Keratinocyte (primary cell): ENCODE measurements around the gene ATG10. TPM values are rescaled to one million over a fixed set of nuclear protein-coding genes. Genes with fewer than 3 reads are reported as not detected.

Experiments
- DNase-seq: peaks from one replicate; pipeline ENCODE4 v3.0.0-alpha.2; 2011; ENCODE audit warnings: low read depth, missing footprints, low spot score
- FAIRE-seq: peaks from 2 replicates; lab custom pipeline; 2011; peaks lifted over from hg19 to GRCh38; lab: Jason Lieb, UNC
- H2AFZ ChIP-seq: 2 replicates; pipeline ENCODE4 v1.6.0; 2012; ENCODE audit warnings: low read length, control low read depth, inconsistent platforms; ENCODE audit not compliant: control insufficient read depth
- H3K27ac ChIP-seq: 2 replicates; pipeline ENCODE4 v1.5.1; 2011; ENCODE audit warnings: low read length; ENCODE audit not compliant: control insufficient read depth, insufficient read depth
- H3K27me3 ChIP-seq: 3 replicates; pipeline ENCODE4 v1.6.0; 2011; ENCODE audit warnings: low read length; ENCODE audit not compliant: control insufficient read depth, insufficient read depth; ENCODE audit errors: extremely low read depth
- H3K36me3 ChIP-seq, 2 experiments: 2 replicates in 1 of 2; 3 replicates in 1 of 2; pipeline ENCODE4 v1.5.1; 2011; ENCODE audit warnings: low read length in 2 of 2, mild to moderate bottlenecking in 1 of 2; ENCODE audit not compliant: control insufficient read depth in 2 of 2, insufficient read depth in 2 of 2; ENCODE audit errors: extremely low read depth in 1 of 2
- H3K4me1 ChIP-seq: 3 replicates; pipeline ENCODE4 v1.5.1; 2011; ENCODE audit warnings: low read length; ENCODE audit not compliant: control insufficient read depth, insufficient read depth; ENCODE audit errors: extremely low read depth
- H3K4me2 ChIP-seq: 3 replicates; pipeline ENCODE4 v1.6.0; 2011; ENCODE audit warnings: low read depth, low read length; ENCODE audit not compliant: control insufficient read depth, insufficient read depth; ENCODE audit errors: extremely low read depth
- H3K4me3 ChIP-seq, 3 experiments: fragments of 200-600 bp in 1 of 3; sonication (generic) in 1 of 3; 2 replicates in 2 of 3; 3 replicates in 1 of 3; pipeline ENCODE4 v1.5.1; 2011 to 2016; ENCODE audit warnings: low read length in 3 of 3, mild to moderate bottlenecking in 3 of 3, control low read depth in 2 of 3, inconsistent platforms in 1 of 3, low read depth in 1 of 3, mixed read lengths in 1 of 3, mixed run types in 1 of 3, moderate library complexity in 1 of 3; ENCODE audit not compliant: control insufficient read depth in 2 of 3, insufficient read depth in 2 of 3; ENCODE audit errors: extremely low read depth in 1 of 3
- H3K79me2 ChIP-seq: 2 replicates; pipeline ENCODE4 v1.6.0; 2012; ENCODE audit warnings: low read length; ENCODE audit not compliant: control insufficient read depth, insufficient read depth
- H3K9ac ChIP-seq: 3 replicates; pipeline ENCODE4 v1.6.0; 2011; ENCODE audit warnings: low read length; ENCODE audit not compliant: control insufficient read depth, insufficient read depth; ENCODE audit errors: extremely low read depth
- H3K9me1 ChIP-seq: 3 replicates; pipeline ENCODE4 v1.6.0; 2011; ENCODE audit warnings: low read length; ENCODE audit not compliant: control insufficient read depth, insufficient read depth; ENCODE audit errors: extremely low read depth
- H3K9me3 ChIP-seq: 2 replicates; pipeline ENCODE4 v1.5.1; 2012; ENCODE audit warnings: low read depth, low read length; ENCODE audit not compliant: control insufficient read depth
- H4K20me1 ChIP-seq: 3 replicates; pipeline ENCODE4 v1.6.0; 2011; ENCODE audit warnings: low read length; ENCODE audit not compliant: control insufficient read depth, insufficient read depth; ENCODE audit errors: extremely low read depth
- CTCF ChIP-seq, 3 experiments: IDR thresholded peaks in 1 of 3; conservative IDR thresholded peaks in 1 of 3; optimal IDR thresholded peaks in 1 of 3; 2 replicates in 2 of 3; 3 replicates in 1 of 3; pipeline versions ENCODE3 to v1.5.1; 2011; ENCODE audit warnings: low read length in 3 of 3, mild to moderate bottlenecking in 3 of 3, moderate library complexity in 2 of 3, control low read depth in 1 of 3, inconsistent platforms in 1 of 3; ENCODE audit not compliant: insufficient read depth in 2 of 3; ENCODE audit errors: extremely low read depth in 1 of 3
- EZH2 ChIP-seq: IDR thresholded peaks from one replicate; pipeline ENCODE4 v1.6.1; 2012; ENCODE audit warnings: inconsistent platforms, mild to moderate bottlenecking, low read length, moderate library complexity
- dilution Hi-C: fragments of 300-500 bp; cut with MboI; formaldehyde crosslinking; loops from one replicate; pipeline ENCODE4 v1.7.0; 2020; ENCODE audit warnings: low sequenced_read_pairs; ENCODE audit not compliant: extremely low pct_ligation_motif_present
- polyA plus RNA-seq, 5 experiments: library from polyadenylated mRNA; depleted of rRNA in 3 of 5; stranded (reverse) in 3 of 5; stranded (forward) in 1 of 5; unstranded in 1 of 5; fragments of >200 nt; gene quantifications; 1 replicate in 1 of 5; 2 replicates in 3 of 5; 3 replicates in 1 of 5; pipeline versions ENCODE4 v1.2.1 to v1.2.3, GENCODE V29; 2011 to 2012; ENCODE audit warnings: missing spikeins in 2 of 5, low read depth in 1 of 5, low replicate concordance in 1 of 5

Gene ATG10
- polyA plus RNA-seq, 1 donor (not counting 4 experiments of a cell fraction or from before 2014, with no cell fraction given): 5.4 TPM

GRCh38 chr5:81925981-81926380, 45.8 kb upstream of the ATG10 start:
- no peak for DNase-seq
- Histone ChIP-seq H3K4me2 (no peak overlapping the region), H2AFZ (no peak overlapping the region)

DNA sequence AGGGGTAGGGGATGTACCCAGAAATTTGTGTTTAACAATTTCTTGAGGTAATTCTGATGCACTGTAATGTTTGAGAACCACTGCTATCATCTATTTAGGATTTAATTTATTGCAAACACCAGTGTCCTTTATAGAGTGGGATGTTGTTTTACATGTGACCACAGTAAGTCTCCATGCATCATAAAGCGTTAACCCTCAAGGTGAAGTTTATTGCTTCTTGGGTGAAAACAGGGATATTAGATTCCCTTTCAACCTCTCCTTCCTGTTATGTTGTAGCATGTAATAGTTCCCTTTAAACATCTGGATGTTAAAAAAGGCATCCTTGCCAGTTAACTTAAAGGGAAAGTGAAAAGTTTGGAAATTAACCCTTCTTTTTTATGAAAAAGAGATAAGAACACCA, 35.8 kb upstream of the ATG10 start:
- no peaks in the 10 kb centered on the region for H3K9me3 ChIP-seq
- DNase-seq (no peak), FAIRE-seq (no peak)
- no peak overlapping the region for H3K4me3 ChIP-seq
- no peaks in the 10 kb centered on the region for H3K79me2 ChIP-seq
- no peak overlapping the region for H3K27ac ChIP-seq
- dilution Hi-C loops: no loop called here
- no peak overlapping the region for H3K9ac ChIP-seq
- H2AFZ ChIP-seq: no peak overlapping the region
- H3K27me3 ChIP-seq: no peaks in the 10 kb centered on the region
- H3K36me3 ChIP-seq: no peaks in the 10 kb centered on the region
- H3K4me2 ChIP-seq: no peak overlapping the region
- H3K4me1 ChIP-seq: no peaks in the 10 kb centered on the region
- no peak for TF ChIP-seq CTCF (optimal IDR thresholded peaks at IDR 0.05 in 1 of 3, IDR thresholded peaks at IDR 0.05 in 1 of 3, conservative IDR thresholded peaks at IDR 0.05 in 1 of 3; ENCODE audit: extremely low read depth in 1 of 3, insufficient read depth in 2 of 3, low read length in 3 of 3)
- no peak for TF ChIP-seq EZH2
- no peaks in the 10 kb centered on the region for H3K9me1 ChIP-seq
- H4K20me1 ChIP-seq: no peaks in the 10 kb centered on the region

More at GRCh38 chr5:81925981-81926380, 45.8 kb upstream of the ATG10 start:
- Histone ChIP-seq H3K4me3 (no peak overlapping the region), H3K9ac (no peak overlapping the region), H3K79me2 (no peaks in the 10 kb centered on the region), H3K27me3 (no peaks in the 10 kb centered on the region), H3K9me3 (no peaks in the 10 kb centered on the region), H3K36me3 (no peaks in the 10 kb centered on the region), H3K4me1 (no peaks in the 10 kb centered on the region), H3K27ac (no peak overlapping the region), H3K9me1 (no peaks in the 10 kb centered on the region), H4K20me1 (no peaks in the 10 kb centered on the region)
- dilution Hi-C loops: no loop called here
- FAIRE-seq: no peak
- TF ChIP-seq CTCF (optimal IDR thresholded peaks at IDR 0.05 in 1 of 3, IDR thresholded peaks at IDR 0.05 in 1 of 3, conservative IDR thresholded peaks at IDR 0.05 in 1 of 3; ENCODE audit: extremely low read depth in 1 of 3, insufficient read depth in 2 of 3, low read length in 3 of 3) (no peak), EZH2 (no peak)
